GM23338 (cell line): ENCODE data around the gene SMARCC2. TPM values are rescaled to one million over a fixed set of nuclear protein-coding genes. Genes with fewer than 3 reads are reported as not detected.

ENCODE experiments used
- ATAC-seq: fragments of 200-7000 bp; cut with Tn5 transposase; 3 replicates; pipeline ENCODE4 v1.9.1; 2020
- DNase-seq: peaks from one replicate; pipeline ENCODE4 v3.0.0-alpha.2; 2015; ENCODE audit warnings: low spot score
- H2AFZ ChIP-seq: fragments of 200-600 bp; sonication (generic); 2 replicates; pipeline ENCODE4 v1.8.0; 2016; ENCODE audit warnings: antibody characterized with exemption, mild to moderate bottlenecking, moderate library complexity
- H3F3A ChIP-seq: fragments of 200-600 bp; sonication (generic); replicated peaks from 2 replicates; pipeline ENCODE4 v1.8.0; 2017; ENCODE audit warnings: antibody characterized with exemption, mixed run types, low read depth
- H3K27ac ChIP-seq: fragments of 200-600 bp; sonication (generic); 2 replicates; pipeline ENCODE4 v1.6.1; 2016; ENCODE audit warnings: low read depth
- H3K27me3 ChIP-seq: fragments of 200-600 bp; sonication (generic); 2 replicates; pipeline ENCODE4 v1.8.0; 2016; ENCODE audit warnings: mild to moderate bottlenecking, mixed run types, moderate library complexity; ENCODE audit not compliant: insufficient read depth
- H3K36me3 ChIP-seq: fragments of 200-600 bp; sonication (generic); 2 replicates; pipeline ENCODE4 v1.8.0; 2016; ENCODE audit warnings: mild to moderate bottlenecking; ENCODE audit not compliant: insufficient read depth
- H3K4me1 ChIP-seq: fragments of 200-600 bp; sonication (generic); 2 replicates; pipeline ENCODE4 v1.8.0; 2016; ENCODE audit warnings: mild to moderate bottlenecking, moderate library complexity; ENCODE audit not compliant: insufficient read depth
- H3K4me2 ChIP-seq: fragments of 200-600 bp; sonication (generic); 2 replicates; pipeline ENCODE4 v1.7.1; 2017; ENCODE audit warnings: mixed run types
- H3K4me3 ChIP-seq: fragments of 200-600 bp; sonication (generic); 2 replicates; pipeline ENCODE4 v1.6.1; 2016; ENCODE audit warnings: mixed run types
- H3K79me2 ChIP-seq: fragments of 200-600 bp; sonication (generic); replicated peaks from 2 replicates; pipeline ENCODE4 v1.8.0; 2017; ENCODE audit warnings: mild to moderate bottlenecking; ENCODE audit not compliant: insufficient read depth
- H3K9me2 ChIP-seq: fragments of 200-600 bp; sonication (generic); 2 replicates; pipeline ENCODE4 v1.8.0; 2017; ENCODE audit not compliant: insufficient read depth
- H4K20me1 ChIP-seq: fragments of 200-600 bp; sonication (generic); replicated peaks from 2 replicates; pipeline ENCODE4 v1.8.0; 2017; ENCODE audit warnings: mild to moderate bottlenecking; ENCODE audit not compliant: insufficient read depth
- H3K27ac Mint-ChIP-seq: 2 replicates; pipeline ENCODE4 v1.8.0; 2020; ENCODE audit warnings: inconsistent platforms, mild to moderate bottlenecking, moderate library complexity, mixed read lengths
- H3K27me3 Mint-ChIP-seq: 3 replicates; pipeline ENCODE4 v1.8.0; 2022; ENCODE audit warnings: low read depth, mild to moderate bottlenecking, moderate library complexity, mixed read lengths, inconsistent platforms; ENCODE audit not compliant: insufficient read depth, poor library complexity
- H3K36me3 Mint-ChIP-seq: 3 replicates; pipeline ENCODE4 v1.8.0; 2021; ENCODE audit warnings: low read depth, mild to moderate bottlenecking, inconsistent platforms, moderate library complexity, mixed read lengths
- H3K4me1 Mint-ChIP-seq: 3 replicates; pipeline ENCODE4 v1.8.0; 2020; ENCODE audit warnings: mild to moderate bottlenecking, inconsistent platforms, mixed read lengths
- H3K4me3 Mint-ChIP-seq: 3 replicates; pipeline ENCODE4 v1.8.0; 2021; ENCODE audit warnings: moderate library complexity, mild to moderate bottlenecking, inconsistent platforms, mixed read lengths
- H3K9me3 Mint-ChIP-seq: 3 replicates; pipeline ENCODE4 v1.8.0; 2020; ENCODE audit warnings: moderate library complexity, mild to moderate bottlenecking, inconsistent platforms, mixed read lengths
- CREB1 ChIP-seq: fragments of 250-450 bp; sonication (Bioruptor Pico); IDR thresholded peaks from 2 replicates; pipeline ENCODE4 v1.5.0; 2020; ENCODE audit warnings: low read depth, mild to moderate bottlenecking, moderate library complexity
- EZH2 ChIP-seq: fragments of 200-600 bp; sonication (generic); IDR thresholded peaks from one replicate; pipeline ENCODE4 v1.8.0; 2017; ENCODE audit warnings: antibody characterized with exemption, mild to moderate bottlenecking, low read depth; ENCODE audit not compliant: unreplicated experiment
- EZH2phosphoT487 ChIP-seq: fragments of 200-600 bp; sonication (generic); IDR thresholded peaks from one replicate; pipeline ENCODE4 v1.8.1; 2018; ENCODE audit warnings: antibody characterized with exemption; ENCODE audit not compliant: unreplicated experiment
- JUNB ChIP-seq: IDR thresholded peaks from one replicate; pipeline ENCODE4 v1.6.1; 2016; ENCODE audit warnings: antibody characterized with exemption; ENCODE audit not compliant: unreplicated experiment
- NANOG ChIP-seq: IDR thresholded peaks from 2 replicates; pipeline ENCODE4 v1.6.1; 2016; ENCODE audit warnings: antibody characterized with exemption, borderline replicate concordance
- POLR2AphosphoS5 ChIP-seq: IDR thresholded peaks from 2 replicates; pipeline ENCODE4 v1.6.1; 2016; ENCODE audit warnings: antibody characterized with exemption, low read depth
- STAT1 ChIP-seq: IDR thresholded peaks from one replicate; pipeline ENCODE4 v1.6.1; 2016; ENCODE audit warnings: antibody characterized with exemption; ENCODE audit not compliant: unreplicated experiment
- ZNF114 ChIP-seq: fragments of 250-450 bp; sonication (Bioruptor Pico); IDR thresholded peaks from 2 replicates; pipeline ENCODE4 v1.5.0; 2020; ENCODE audit warnings: mild to moderate bottlenecking, moderate library complexity
- ZNF331 ChIP-seq: fragments of 250-450 bp; sonication (Bioruptor Pico); IDR thresholded peaks from 2 replicates; pipeline ENCODE4 v1.5.0; 2020; ENCODE audit warnings: low read depth, mild to moderate bottlenecking, moderate library complexity
- polyA plus RNA-seq: library from polyadenylated mRNA; unstranded; fragments of >200 nt; fragmentation: Nextera tagmentation; extraction: Ambion mirVana; gene quantifications from 2 replicates; pipeline ENCODE4 v1.2.1, GENCODE V29; 2016
- total RNA-seq: library from RNA; depleted of rRNA; stranded (reverse); fragments of >200 nt; shearing (Covaris generic); gene quantifications from 2 replicates; pipeline ENCODE4 v1.2.3, GENCODE V29; 2014
- TF ChIP-seq, protein P1 (sequence below): fragments of 250-450 bp; sonication (Bioruptor Pico); IDR thresholded peaks from 2 replicates; pipeline ENCODE4 v1.5.0; 2020; ENCODE audit warnings: mild to moderate bottlenecking, moderate library complexity
- TF ChIP-seq, protein P2 (sequence below): IDR thresholded peaks from 2 replicates; pipeline ENCODE4 v1.6.1; 2016; ENCODE audit warnings: antibody characterized with exemption
- TF ChIP-seq, protein P3 (sequence below), 2 experiments: fragments of 200-600 bp in 1 of 2; sonication (generic) in 1 of 2; conservative IDR thresholded peaks; 2 replicates each; pipeline versions ENCODE4 v1.5.1 to v1.6.1; 2016 to 2017; ENCODE audit warnings: antibody characterized with exemption in 2 of 2, low read depth in 2 of 2, mild to moderate bottlenecking in 2 of 2, moderate library complexity in 1 of 2
- TF ChIP-seq, protein P4 (sequence below): IDR thresholded peaks from one replicate; pipeline ENCODE4 v1.6.1; 2018; ENCODE audit warnings: antibody characterized with exemption; ENCODE audit not compliant: unreplicated experiment

The SMARCC2 gene
- total and polyA plus RNA-seq, 2 experiments from 2014 or later: 40.4 to 68.3 TPM

DNA sequence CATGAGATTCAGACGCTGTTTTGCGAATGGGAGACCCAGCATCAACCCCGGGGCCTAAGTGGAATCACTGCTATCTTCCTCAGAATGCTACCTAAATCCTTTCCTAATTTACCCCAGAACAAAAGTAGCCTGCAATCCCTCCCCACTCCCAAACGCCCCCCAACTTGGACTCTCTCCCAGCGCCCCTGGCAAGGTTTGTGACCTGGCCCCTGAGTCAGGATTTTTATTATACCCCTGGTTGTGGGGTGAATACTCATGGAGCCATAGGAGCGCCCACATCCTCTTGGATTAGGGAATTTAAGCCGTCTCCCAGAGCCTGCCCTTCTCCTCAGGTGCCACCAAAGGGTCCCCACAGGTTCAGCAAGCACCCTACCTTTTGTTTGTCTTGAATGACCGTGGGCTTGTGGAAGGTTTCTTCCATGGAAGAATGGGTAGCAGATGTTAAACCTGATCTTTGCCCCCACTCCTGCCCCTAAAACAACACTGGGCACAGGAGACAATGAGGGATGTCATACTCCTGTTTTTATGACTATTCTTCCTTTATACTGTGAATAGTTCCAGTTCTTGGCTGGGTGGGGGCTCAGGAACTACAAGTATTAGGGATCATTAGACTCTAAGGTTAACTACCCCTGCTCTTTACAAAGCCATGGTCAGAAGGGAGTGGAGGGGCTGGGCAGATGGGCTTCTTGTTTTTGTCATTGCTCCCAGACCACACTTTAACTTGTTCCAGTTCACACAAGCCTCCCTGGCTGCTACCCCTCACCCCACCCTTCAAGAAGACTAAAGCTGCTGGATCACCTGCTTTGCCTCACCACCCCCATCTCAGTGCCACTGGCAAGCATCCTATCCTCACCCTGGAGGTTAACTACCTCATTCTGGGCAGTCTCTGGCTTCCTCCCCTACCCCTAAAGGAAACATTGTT is 36.3 kb downstream of the SMARCC2 start:
- Histone ChIP-seq H3K4me2 (peak overlapping the region; percentile 89), H3K27ac (peak overlapping the region; percentile 45; the same call in 1 of the 2 replicates), H3F3A (peaks cover 26% of the 10 kb centered on the region), H3K79me2 (peaks cover 13% of the 10 kb centered on the region; the same call in 1 of the 2 replicates), H4K20me1 (no peaks in the 10 kb centered on the region), H3K9me2 (no peaks in the 10 kb centered on the region), H3K27me3 (no peaks in the 10 kb centered on the region), H3K36me3 (0 out of 2 replicates have a peak, but pooled peaks cover 2% of the 10 kb centered on the region), H3K4me3 (peak overlapping the region; percentile 90), H3K4me1 (peaks cover 22% of the 10 kb centered on the region), H2AFZ (peak overlapping the region; percentile 88; the same call in 1 of the 2 replicates)
- Mint-ChIP-seq H3K27ac (peak overlapping the region; percentile 98), H3K36me3 (peaks cover 22% of the 10 kb centered on the region), H3K9me3 (no peaks in the 10 kb centered on the region; the same call in 1 of the 3 replicates), H3K4me1 (peaks cover 26% of the 10 kb centered on the region), H3K4me3 (peak overlapping the region; percentile 96), H3K27me3 (peaks cover 21% of the 10 kb centered on the region)
- ATAC-seq (no peak; the same call in 2 of the 3 replicates), DNase-seq (no peak)
- TF ChIP-seq ZNF331 (CRISPR knock-in tag): no peak
- TF ChIP-seq STAT1: no peak
- TF ChIP-seq CREB1 (CRISPR knock-in tag): no peak
- TF ChIP-seq, protein P1, sequence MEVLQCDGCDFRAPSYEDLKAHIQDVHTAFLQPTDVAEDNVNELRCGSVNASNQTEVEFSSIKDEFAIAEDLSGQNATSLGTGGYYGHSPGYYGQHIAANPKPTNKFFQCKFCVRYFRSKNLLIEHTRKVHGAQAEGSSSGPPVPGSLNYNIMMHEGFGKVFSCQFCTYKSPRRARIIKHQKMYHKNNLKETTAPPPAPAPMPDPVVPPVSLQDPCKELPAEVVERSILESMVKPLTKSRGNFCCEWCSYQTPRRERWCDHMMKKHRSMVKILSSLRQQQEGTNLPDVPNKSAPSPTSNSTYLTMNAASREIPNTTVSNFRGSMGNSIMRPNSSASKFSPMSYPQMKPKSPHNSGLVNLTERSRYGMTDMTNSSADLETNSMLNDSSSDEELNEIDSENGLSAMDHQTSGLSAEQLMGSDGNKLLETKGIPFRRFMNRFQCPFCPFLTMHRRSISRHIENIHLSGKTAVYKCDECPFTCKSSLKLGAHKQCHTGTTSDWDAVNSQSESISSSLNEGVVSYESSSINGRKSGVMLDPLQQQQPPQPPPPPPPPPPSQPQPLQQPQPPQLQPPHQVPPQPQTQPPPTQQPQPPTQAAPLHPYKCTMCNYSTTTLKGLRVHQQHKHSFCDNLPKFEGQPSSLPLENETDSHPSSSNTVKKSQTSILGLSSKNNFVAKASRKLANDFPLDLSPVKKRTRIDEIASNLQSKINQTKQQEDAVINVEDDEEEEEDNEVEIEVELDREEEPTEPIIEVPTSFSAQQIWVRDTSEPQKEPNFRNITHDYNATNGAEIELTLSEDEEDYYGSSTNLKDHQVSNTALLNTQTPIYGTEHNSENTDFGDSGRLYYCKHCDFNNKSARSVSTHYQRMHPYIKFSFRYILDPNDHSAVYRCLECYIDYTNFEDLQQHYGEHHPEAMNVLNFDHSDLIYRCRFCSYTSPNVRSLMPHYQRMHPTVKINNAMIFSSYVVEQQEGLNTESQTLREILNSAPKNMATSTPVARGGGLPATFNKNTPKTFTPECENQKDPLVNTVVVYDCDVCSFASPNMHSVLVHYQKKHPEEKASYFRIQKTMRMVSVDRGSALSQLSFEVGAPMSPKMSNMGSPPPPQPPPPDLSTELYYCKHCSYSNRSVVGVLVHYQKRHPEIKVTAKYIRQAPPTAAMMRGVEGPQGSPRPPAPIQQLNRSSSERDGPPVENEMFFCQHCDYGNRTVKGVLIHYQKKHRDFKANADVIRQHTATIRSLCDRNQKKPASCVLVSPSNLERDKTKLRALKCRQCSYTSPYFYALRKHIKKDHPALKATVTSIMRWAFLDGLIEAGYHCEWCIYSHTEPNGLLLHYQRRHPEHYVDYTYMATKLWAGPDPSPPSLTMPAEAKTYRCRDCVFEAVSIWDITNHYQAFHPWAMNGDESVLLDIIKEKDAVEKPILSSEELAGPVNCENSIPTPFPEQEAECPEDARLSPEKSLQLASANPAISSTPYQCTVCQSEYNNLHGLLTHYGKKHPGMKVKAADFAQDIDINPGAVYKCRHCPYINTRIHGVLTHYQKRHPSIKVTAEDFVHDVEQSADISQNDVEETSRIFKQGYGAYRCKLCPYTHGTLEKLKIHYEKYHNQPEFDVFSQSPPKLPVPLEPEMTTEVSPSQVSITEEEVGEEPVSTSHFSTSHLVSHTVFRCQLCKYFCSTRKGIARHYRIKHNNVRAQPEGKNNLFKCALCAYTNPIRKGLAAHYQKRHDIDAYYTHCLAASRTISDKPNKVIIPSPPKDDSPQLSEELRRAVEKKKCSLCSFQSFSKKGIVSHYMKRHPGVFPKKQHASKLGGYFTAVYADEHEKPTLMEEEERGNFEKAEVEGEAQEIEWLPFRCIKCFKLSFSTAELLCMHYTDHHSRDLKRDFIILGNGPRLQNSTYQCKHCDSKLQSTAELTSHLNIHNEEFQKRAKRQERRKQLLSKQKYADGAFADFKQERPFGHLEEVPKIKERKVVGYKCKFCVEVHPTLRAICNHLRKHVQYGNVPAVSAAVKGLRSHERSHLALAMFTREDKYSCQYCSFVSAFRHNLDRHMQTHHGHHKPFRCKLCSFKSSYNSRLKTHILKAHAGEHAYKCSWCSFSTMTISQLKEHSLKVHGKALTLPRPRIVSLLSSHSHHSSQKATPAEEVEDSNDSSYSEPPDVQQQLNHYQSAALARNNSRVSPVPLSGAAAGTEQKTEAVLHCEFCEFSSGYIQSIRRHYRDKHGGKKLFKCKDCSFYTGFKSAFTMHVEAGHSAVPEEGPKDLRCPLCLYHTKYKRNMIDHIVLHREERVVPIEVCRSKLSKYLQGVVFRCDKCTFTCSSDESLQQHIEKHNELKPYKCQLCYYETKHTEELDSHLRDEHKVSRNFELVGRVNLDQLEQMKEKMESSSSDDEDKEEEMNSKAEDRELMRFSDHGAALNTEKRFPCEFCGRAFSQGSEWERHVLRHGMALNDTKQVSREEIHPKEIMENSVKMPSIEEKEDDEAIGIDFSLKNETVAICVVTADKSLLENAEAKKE (CRISPR knock-in tag): no peak
- no peak for TF ChIP-seq EZH2
- no peak for TF ChIP-seq JUNB
- no peak for TF ChIP-seq POLR2AphosphoS5
- no peak for TF ChIP-seq NANOG
- TF ChIP-seq, protein P2, sequence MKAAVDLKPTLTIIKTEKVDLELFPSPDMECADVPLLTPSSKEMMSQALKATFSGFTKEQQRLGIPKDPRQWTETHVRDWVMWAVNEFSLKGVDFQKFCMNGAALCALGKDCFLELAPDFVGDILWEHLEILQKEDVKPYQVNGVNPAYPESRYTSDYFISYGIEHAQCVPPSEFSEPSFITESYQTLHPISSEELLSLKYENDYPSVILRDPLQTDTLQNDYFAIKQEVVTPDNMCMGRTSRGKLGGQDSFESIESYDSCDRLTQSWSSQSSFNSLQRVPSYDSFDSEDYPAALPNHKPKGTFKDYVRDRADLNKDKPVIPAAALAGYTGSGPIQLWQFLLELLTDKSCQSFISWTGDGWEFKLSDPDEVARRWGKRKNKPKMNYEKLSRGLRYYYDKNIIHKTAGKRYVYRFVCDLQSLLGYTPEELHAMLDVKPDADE: no peak
- TF ChIP-seq, protein P3, sequence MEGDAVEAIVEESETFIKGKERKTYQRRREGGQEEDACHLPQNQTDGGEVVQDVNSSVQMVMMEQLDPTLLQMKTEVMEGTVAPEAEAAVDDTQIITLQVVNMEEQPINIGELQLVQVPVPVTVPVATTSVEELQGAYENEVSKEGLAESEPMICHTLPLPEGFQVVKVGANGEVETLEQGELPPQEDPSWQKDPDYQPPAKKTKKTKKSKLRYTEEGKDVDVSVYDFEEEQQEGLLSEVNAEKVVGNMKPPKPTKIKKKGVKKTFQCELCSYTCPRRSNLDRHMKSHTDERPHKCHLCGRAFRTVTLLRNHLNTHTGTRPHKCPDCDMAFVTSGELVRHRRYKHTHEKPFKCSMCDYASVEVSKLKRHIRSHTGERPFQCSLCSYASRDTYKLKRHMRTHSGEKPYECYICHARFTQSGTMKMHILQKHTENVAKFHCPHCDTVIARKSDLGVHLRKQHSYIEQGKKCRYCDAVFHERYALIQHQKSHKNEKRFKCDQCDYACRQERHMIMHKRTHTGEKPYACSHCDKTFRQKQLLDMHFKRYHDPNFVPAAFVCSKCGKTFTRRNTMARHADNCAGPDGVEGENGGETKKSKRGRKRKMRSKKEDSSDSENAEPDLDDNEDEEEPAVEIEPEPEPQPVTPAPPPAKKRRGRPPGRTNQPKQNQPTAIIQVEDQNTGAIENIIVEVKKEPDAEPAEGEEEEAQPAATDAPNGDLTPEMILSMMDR (conservative IDR thresholded peaks at IDR 0.05; ENCODE audit: low read depth in 2 of 2): no peak
- TF ChIP-seq EZH2phosphoT487: no peak
- no peak for TF ChIP-seq ZNF114
- TF ChIP-seq, protein P4, sequence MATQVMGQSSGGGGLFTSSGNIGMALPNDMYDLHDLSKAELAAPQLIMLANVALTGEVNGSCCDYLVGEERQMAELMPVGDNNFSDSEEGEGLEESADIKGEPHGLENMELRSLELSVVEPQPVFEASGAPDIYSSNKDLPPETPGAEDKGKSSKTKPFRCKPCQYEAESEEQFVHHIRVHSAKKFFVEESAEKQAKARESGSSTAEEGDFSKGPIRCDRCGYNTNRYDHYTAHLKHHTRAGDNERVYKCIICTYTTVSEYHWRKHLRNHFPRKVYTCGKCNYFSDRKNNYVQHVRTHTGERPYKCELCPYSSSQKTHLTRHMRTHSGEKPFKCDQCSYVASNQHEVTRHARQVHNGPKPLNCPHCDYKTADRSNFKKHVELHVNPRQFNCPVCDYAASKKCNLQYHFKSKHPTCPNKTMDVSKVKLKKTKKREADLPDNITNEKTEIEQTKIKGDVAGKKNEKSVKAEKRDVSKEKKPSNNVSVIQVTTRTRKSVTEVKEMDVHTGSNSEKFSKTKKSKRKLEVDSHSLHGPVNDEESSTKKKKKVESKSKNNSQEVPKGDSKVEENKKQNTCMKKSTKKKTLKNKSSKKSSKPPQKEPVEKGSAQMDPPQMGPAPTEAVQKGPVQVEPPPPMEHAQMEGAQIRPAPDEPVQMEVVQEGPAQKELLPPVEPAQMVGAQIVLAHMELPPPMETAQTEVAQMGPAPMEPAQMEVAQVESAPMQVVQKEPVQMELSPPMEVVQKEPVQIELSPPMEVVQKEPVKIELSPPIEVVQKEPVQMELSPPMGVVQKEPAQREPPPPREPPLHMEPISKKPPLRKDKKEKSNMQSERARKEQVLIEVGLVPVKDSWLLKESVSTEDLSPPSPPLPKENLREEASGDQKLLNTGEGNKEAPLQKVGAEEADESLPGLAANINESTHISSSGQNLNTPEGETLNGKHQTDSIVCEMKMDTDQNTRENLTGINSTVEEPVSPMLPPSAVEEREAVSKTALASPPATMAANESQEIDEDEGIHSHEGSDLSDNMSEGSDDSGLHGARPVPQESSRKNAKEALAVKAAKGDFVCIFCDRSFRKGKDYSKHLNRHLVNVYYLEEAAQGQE: no peak
